H1 (cell line): ENCODE measurements around the gene MGAT5. TPM values are rescaled to one million over a fixed set of nuclear protein-coding genes. Genes with fewer than 3 reads are reported as not detected.

Experiments
- CTCF ChIA-PET: fragments of 300-600 bp; sonication (Branson Sonifier 250); formaldehyde crosslinking; loops from one replicate; lab custom pipeline; 2021; ENCODE audit not compliant: partially characterized antibody; lab: Charles Lee
- POLR2A ChIA-PET: fragments of 300-600 bp; sonication (Branson Sonifier 250); formaldehyde crosslinking; loops from one replicate; lab custom pipeline; 2021; ENCODE audit warnings: inconsistent platforms; ENCODE audit not compliant: partially characterized antibody; lab: Charles Lee
- DNase-seq, 2 experiments: peaks; one replicate each; pipeline versions ENCODE4 v3.0.0 to v3.0.0-alpha.2; 2010 to 2022; ENCODE audit warnings: low spot score in 2 of 2, low read depth in 1 of 2, mixed read lengths in 1 of 2
- FAIRE-seq: peaks from 2 replicates; lab custom pipeline; 2011; peaks lifted over from hg19 to GRCh38; lab: Jason Lieb, UNC
- H2AFZ ChIP-seq: 2 replicates; pipeline ENCODE4 v1.8.1; 2012; ENCODE audit warnings: low read length, inconsistent platforms
- H2AK5ac ChIP-seq: 2 replicates; pipeline ENCODE4 v1.6.1; 2013; ENCODE audit warnings: low read depth, low read length
- H2BK120ac ChIP-seq: replicated peaks from 2 replicates; pipeline ENCODE3; 2013; ENCODE audit warnings: low read depth, low read length, inconsistent platforms
- H2BK12ac ChIP-seq: 2 replicates; pipeline ENCODE4 v1.6.1; 2013; ENCODE audit warnings: low read depth, low read length
- H2BK15ac ChIP-seq: 2 replicates; pipeline ENCODE4 v1.6.1; 2013; ENCODE audit warnings: low read length
- H2BK20ac ChIP-seq: 2 replicates; pipeline ENCODE4 v1.6.1; 2013; ENCODE audit warnings: low read length
- H2BK5ac ChIP-seq: 2 replicates; pipeline ENCODE4 v1.6.1; 2013; ENCODE audit warnings: low read depth, low read length
- H3K14ac ChIP-seq: 2 replicates; pipeline ENCODE4 v1.6.1; 2013; ENCODE audit warnings: inconsistent platforms; ENCODE audit not compliant: insufficient read length
- H3K18ac ChIP-seq: 2 replicates; pipeline ENCODE4 v1.6.1; 2013; ENCODE audit warnings: low read length; ENCODE audit errors: extremely low read depth
- H3K23ac ChIP-seq: 2 replicates; pipeline ENCODE4 v1.6.1; 2013; ENCODE audit warnings: inconsistent platforms; ENCODE audit not compliant: insufficient read length
- H3K23me2 ChIP-seq: 2 replicates; pipeline ENCODE4 v1.6.1; 2013; ENCODE audit warnings: low read depth, low read length
- H3K27ac ChIP-seq: 2 replicates; pipeline ENCODE4 v1.6.1; 2011; ENCODE audit warnings: low read depth, low read length, inconsistent platforms
- H3K27me3 ChIP-seq, 4 experiments: replicated peaks in 1 of 4; 1 replicate in 1 of 4; 2 replicates in 3 of 4; pipeline versions ENCODE4 v1.6.1 to v1.8.1; 2011 to 2013; ENCODE audit warnings: low read length in 3 of 4, mild to moderate bottlenecking in 3 of 4, inconsistent platforms in 2 of 4, mixed read lengths in 2 of 4, moderate library complexity in 1 of 4; ENCODE audit not compliant: control insufficient read depth in 3 of 4, insufficient read depth in 3 of 4; ENCODE audit errors: extremely low read depth in 1 of 4
- H3K36me3 ChIP-seq, 4 experiments: 2 replicates each; pipeline versions ENCODE4 v1.6.1 to v1.8.1; 2011 to 2013; ENCODE audit warnings: mild to moderate bottlenecking in 4 of 4, low read length in 3 of 4, moderate library complexity in 2 of 4, control low read depth in 1 of 4, inconsistent platforms in 1 of 4; ENCODE audit not compliant: insufficient read depth in 4 of 4, control insufficient read depth in 2 of 4
- H3K4ac ChIP-seq: replicated peaks from 2 replicates; pipeline ENCODE3; 2013; ENCODE audit warnings: low read length, low read depth, mixed read lengths, inconsistent platforms; ENCODE audit not compliant: insufficient read length
- H3K4me1 ChIP-seq, 4 experiments: replicated peaks in 1 of 4; 1 replicate in 1 of 4; 2 replicates in 3 of 4; pipeline versions ENCODE4 v1.6.1 to v1.8.1; 2011 to 2013; ENCODE audit warnings: low read length in 3 of 4, inconsistent platforms in 2 of 4, mixed read lengths in 1 of 4; ENCODE audit not compliant: insufficient read depth in 4 of 4, control insufficient read depth in 3 of 4
- H3K4me2 ChIP-seq, 2 experiments: 2 replicates each; pipeline versions ENCODE4 v1.6.1 to v1.8.1; 2011 to 2013; ENCODE audit warnings: low read depth in 2 of 2, low read length in 2 of 2, control low read depth in 1 of 2, inconsistent platforms in 1 of 2, mild to moderate bottlenecking in 1 of 2; ENCODE audit not compliant: insufficient read depth in 1 of 2
- H3K4me3 ChIP-seq, 4 experiments: fragments of 200-600, 300-600 bp in 1 of 4; sonication (generic), shearing (Covaris generic), sonication (Bioruptor Twin) in 1 of 4; 2 replicates each; pipeline versions ENCODE4 v1.5.1 to v1.8.1; 2011 to 2016; ENCODE audit warnings: low read length in 4 of 4, low read depth in 3 of 4, control low read depth in 2 of 4, inconsistent platforms in 2 of 4, mild to moderate bottlenecking in 2 of 4, mixed read lengths in 1 of 4, moderate library complexity in 1 of 4; ENCODE audit not compliant: insufficient read depth in 2 of 4; ENCODE audit errors: extremely low read depth in 1 of 4
- H3K56ac ChIP-seq: replicated peaks from 2 replicates; pipeline ENCODE3; 2013; ENCODE audit warnings: low read depth, mild to moderate bottlenecking, mixed read lengths, low read length, inconsistent platforms; ENCODE audit not compliant: insufficient read length
- H3K79me1 ChIP-seq: 2 replicates; pipeline ENCODE4 v1.6.1; 2013; ENCODE audit warnings: low read depth, low read length, control low read depth
- H3K79me2 ChIP-seq, 2 experiments: 2 replicates each; pipeline versions ENCODE4 v1.6.1 to v1.8.1; 2012 to 2013; ENCODE audit warnings: low read length in 2 of 2, mild to moderate bottlenecking in 2 of 2, inconsistent platforms in 1 of 2; ENCODE audit not compliant: insufficient read depth in 2 of 2, control insufficient read depth in 1 of 2
- H3K9ac ChIP-seq, 4 experiments: replicated peaks in 1 of 4; 1 replicate in 1 of 4; 2 replicates in 3 of 4; pipeline versions ENCODE4 v1.6.1 to v1.8.1; 2011 to 2013; ENCODE audit warnings: low read depth in 3 of 4, low read length in 3 of 4, control low read depth in 2 of 4, mild to moderate bottlenecking in 2 of 4, moderate library complexity in 2 of 4, inconsistent platforms in 1 of 4; ENCODE audit errors: extremely low read depth in 1 of 4
- H3K9me3 ChIP-seq, 2 experiments: 2 replicates each; pipeline versions ENCODE4 v1.6.1 to v1.8.1; 2012 to 2013; ENCODE audit warnings: mild to moderate bottlenecking in 2 of 2, moderate library complexity in 2 of 2, control low read depth in 1 of 2, inconsistent platforms in 1 of 2, low read depth in 1 of 2, low read length in 1 of 2, mixed read lengths in 1 of 2; ENCODE audit not compliant: insufficient read depth in 2 of 2
- H4K20me1 ChIP-seq, 2 experiments: replicated peaks in 1 of 2; 2 replicates each; pipeline versions ENCODE3 to v1.8.1; 2011 to 2013; ENCODE audit warnings: inconsistent platforms in 2 of 2, low read length in 2 of 2, mild to moderate bottlenecking in 1 of 2; ENCODE audit not compliant: insufficient read depth in 2 of 2, control insufficient read depth in 1 of 2
- H4K5ac ChIP-seq: 2 replicates; pipeline ENCODE4 v1.6.1; 2013; ENCODE audit warnings: low read length, low read depth, mixed read lengths, inconsistent platforms; ENCODE audit not compliant: insufficient read length
- H4K8ac ChIP-seq: 2 replicates; pipeline ENCODE4 v1.8.0; 2013; ENCODE audit warnings: mild to moderate bottlenecking, moderate library complexity, low read length, inconsistent platforms; ENCODE audit not compliant: insufficient read depth; ENCODE audit errors: extremely low read depth
- H4K91ac ChIP-seq: replicated peaks from 2 replicates; pipeline ENCODE3; 2013; ENCODE audit warnings: low read length, mixed read lengths, inconsistent platforms; ENCODE audit not compliant: insufficient read length
- WGBS, 2 experiments: shearing (Covaris generic) in 1 of 2; methylation state at CpG; one replicate each; pipeline versions ENCODE4 v1.1.6 to v1.1.7; 2013 to 2015; ENCODE audit warnings: low lambda C conversion rate in 2 of 2, mixed read lengths in 2 of 2, inconsistent platforms in 1 of 2, low coverage in 1 of 2, missing lambda C conversion rate in 1 of 2; ENCODE audit not compliant: insufficient replicate concordance in 2 of 2, insufficient coverage in 1 of 2, insufficient read length in 1 of 2; ENCODE audit errors: extremely low coverage in 1 of 2, missing lambda C conversion rate in 1 of 2; 5-methylcytosine and 5-hydroxymethylcytosine counted together
- polyA plus RNA-seq, 7 experiments: library from polyadenylated mRNA; depleted of rRNA in 3 of 7; stranded (reverse) in 5 of 7; unstranded in 2 of 7; fragments of >200 nt in 5 of 7; fragments of 200-250 nt in 2 of 7; gene quantifications; 1 replicate in 5 of 7; 2 replicates in 1 of 7; 4 replicates in 1 of 7; pipeline versions ENCODE4 v1.2.1 to v1.2.3, GENCODE V29; 2011 to 2013; ENCODE audit warnings: missing spikeins in 2 of 7, mixed read lengths in 2 of 7
- total RNA-seq: library from RNA; stranded (reverse); fragmentation: NEBNext Ultra II Directional; extraction: Animal tissue kit (Norgen Biotek cat#: 25700); gene quantifications from 2 replicates; pipeline ENCODE4 v1.2.1, GENCODE V29; 2021
- TF ChIP-seq, protein P1 (sequence below): IDR thresholded peaks from 2 replicates; pipeline ENCODE4 v1.6.1; 2012; ENCODE audit warnings: low read length, inconsistent platforms

Gene MGAT5
- total and polyA plus RNA-seq, 2 of the 8 experiments (the other 6 are each of a cell fraction or from before 2014, with no cell fraction given) = 11.2 to 49.2 TPM

DNA sequence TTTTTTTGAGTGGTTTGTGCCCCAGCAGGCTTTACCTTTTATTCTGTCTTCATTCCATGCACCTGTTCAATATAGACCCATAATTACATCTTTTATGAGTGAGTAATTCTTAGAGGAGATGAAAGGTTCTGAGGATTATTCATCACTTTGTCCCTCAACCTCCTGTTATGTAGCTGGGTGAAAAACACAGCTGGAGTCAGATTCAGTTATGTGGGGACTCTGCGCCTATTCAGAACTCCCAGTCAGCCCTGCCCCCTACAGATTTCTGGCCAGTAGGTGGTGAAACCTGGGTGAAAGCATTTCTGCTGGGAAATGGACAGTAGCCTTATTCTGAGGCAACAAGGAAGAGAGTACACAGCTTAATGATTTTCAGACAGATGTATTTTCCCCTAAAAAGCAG, 107.8 kb downstream of the MGAT5 start:
- Histone ChIP-seq H3K79me2 (no peaks in the 10 kb centered on the region), H3K14ac (no peak overlapping the region), H3K27ac (no peak overlapping the region), H2BK20ac (no peak overlapping the region), H3K23ac (no peak overlapping the region), H3K36me3 (peaks cover 0 to 13% (median 0%) of the 10 kb centered on the region in 4 experiments; a peak in 4 of 8 replicates), H3K4me1 (no peaks in the 10 kb centered on the region; a peak in 1 of 7 replicates), H4K20me1 (no peaks in the 10 kb centered on the region), H4K8ac (no peak overlapping the region), H3K56ac (no peak overlapping the region), H2AFZ (no peak overlapping the region), H3K4me2 (no peak overlapping the region), H2AK5ac (no peak overlapping the region), H3K79me1 (no peaks in the 10 kb centered on the region; the same call in 1 of the 2 replicates), H2BK5ac (no peak overlapping the region), H3K4ac (no peak overlapping the region), H2BK15ac (no peak overlapping the region), H2BK12ac (no peak overlapping the region), H3K18ac (no peak overlapping the region), H3K9ac (no peak overlapping the region), H4K91ac (no peak overlapping the region), H4K5ac (no peak overlapping the region), H2BK120ac (no peak overlapping the region), H3K27me3 (no peaks in the 10 kb centered on the region), H3K9me3 (no peaks in the 10 kb centered on the region), H3K4me3 (no peak overlapping the region), H3K23me2 (no peaks in the 10 kb centered on the region)
- TF ChIP-seq, protein P1, sequence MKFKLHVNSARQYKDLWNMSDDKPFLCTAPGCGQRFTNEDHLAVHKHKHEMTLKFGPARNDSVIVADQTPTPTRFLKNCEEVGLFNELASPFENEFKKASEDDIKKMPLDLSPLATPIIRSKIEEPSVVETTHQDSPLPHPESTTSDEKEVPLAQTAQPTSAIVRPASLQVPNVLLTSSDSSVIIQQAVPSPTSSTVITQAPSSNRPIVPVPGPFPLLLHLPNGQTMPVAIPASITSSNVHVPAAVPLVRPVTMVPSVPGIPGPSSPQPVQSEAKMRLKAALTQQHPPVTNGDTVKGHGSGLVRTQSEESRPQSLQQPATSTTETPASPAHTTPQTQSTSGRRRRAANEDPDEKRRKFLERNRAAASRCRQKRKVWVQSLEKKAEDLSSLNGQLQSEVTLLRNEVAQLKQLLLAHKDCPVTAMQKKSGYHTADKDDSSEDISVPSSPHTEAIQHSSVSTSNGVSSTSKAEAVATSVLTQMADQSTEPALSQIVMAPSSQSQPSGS = no peak
- no peak for DNase-seq
- WGBS, 2 experiments = 91% methylated on average over 1 of the region's 1 CpG; no CpG with 5 or more reads in 1 of the 2 experiments
- POLR2A ChIA-PET = no interaction called here
- FAIRE-seq = no peak
- CTCF ChIA-PET = interaction anchor here (0.6 to 2.0 kb wide), 7 partner anchors 11 to 512 kb away, joined by 3 to 7 read pairs (median 3); no protein-coding TSS in a partner anchor
